Loucy (cell line): ENCODE data around the gene EZR.

Experiments used
- EZH2phosphoT487 ChIP-seq: fragments of 200-600 bp; IDR thresholded peaks from 2 replicates; pipeline ENCODE4 v1.6.1; 2018; ENCODE audit warnings: antibody characterized with exemption, mild to moderate bottlenecking, moderate library complexity, borderline replicate concordance
- TF ChIP-seq, protein P1 (sequence below): fragments of 200-600 bp; sonication (generic); conservative IDR thresholded peaks from 2 replicates; pipeline ENCODE4 v1.5.1; 2014; ENCODE audit warnings: mild to moderate bottlenecking, antibody characterized with exemption, low read length

GRCh38 chr6:158771399-158772152, 47.6 kb downstream of the EZR start:
- TF ChIP-seq, protein P1, sequence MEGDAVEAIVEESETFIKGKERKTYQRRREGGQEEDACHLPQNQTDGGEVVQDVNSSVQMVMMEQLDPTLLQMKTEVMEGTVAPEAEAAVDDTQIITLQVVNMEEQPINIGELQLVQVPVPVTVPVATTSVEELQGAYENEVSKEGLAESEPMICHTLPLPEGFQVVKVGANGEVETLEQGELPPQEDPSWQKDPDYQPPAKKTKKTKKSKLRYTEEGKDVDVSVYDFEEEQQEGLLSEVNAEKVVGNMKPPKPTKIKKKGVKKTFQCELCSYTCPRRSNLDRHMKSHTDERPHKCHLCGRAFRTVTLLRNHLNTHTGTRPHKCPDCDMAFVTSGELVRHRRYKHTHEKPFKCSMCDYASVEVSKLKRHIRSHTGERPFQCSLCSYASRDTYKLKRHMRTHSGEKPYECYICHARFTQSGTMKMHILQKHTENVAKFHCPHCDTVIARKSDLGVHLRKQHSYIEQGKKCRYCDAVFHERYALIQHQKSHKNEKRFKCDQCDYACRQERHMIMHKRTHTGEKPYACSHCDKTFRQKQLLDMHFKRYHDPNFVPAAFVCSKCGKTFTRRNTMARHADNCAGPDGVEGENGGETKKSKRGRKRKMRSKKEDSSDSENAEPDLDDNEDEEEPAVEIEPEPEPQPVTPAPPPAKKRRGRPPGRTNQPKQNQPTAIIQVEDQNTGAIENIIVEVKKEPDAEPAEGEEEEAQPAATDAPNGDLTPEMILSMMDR = no peak
- no peak for TF ChIP-seq EZH2phosphoT487
